NCI-H2107 treated with DMSO at 0.1 percent for 48 hours (cell line): ENCODE data around the gene SEPTIN11.
A peak's percentile ranks its signal among the peaks of the same experiment; 100 is the strongest.

Source experiments
- DNase-seq: peaks from one replicate; lab custom pipeline; 2025; ENCODE audit not compliant: unreplicated experiment; lab: John Stamatoyannopoulos, UW

SEPTIN11 gene

GRCh38 chr4:76979236-76979635 lies 29.7 kb downstream of the SEPTIN11 start:
- no peak for DNase-seq

GRCh38 chr4:76980261-76980660 lies 30.7 kb downstream of the SEPTIN11 start:
- no peak for DNase-seq

- no peak for DNase-seq
Observed at GRCh38 chr4:76981644-76982043, 32.1 kb downstream of the SEPTIN11 start.

- no peak for DNase-seq
Observed at GRCh38 chr4:76982638-76983584, 33.4 kb downstream of the SEPTIN11 start.

- no peak for DNase-seq
Observed at GRCh38 chr4:76984127-76984526, 34.6 kb downstream of the SEPTIN11 start.

GRCh38 chr4:76984788-76985211 lies 35.2 kb downstream of the SEPTIN11 start:
- DNase-seq = no peak

- DNase-seq = no peak
Observed at GRCh38 chr4:76987153-76987591, 37.6 kb downstream of the SEPTIN11 start.

GRCh38 chr4:76987685-76988084 lies 38.1 kb downstream of the SEPTIN11 start:
- no peak for DNase-seq

- no peak for DNase-seq
Observed at GRCh38 chr4:76989391-76990061, 40.0 kb downstream of the SEPTIN11 start.

GRCh38 chr4:76990288-76991080 lies 40.9 kb downstream of the SEPTIN11 start:
- DNase-seq = no peak

- DNase-seq = no peak
Observed at GRCh38 chr4:76991161-76991660, 41.7 kb downstream of the SEPTIN11 start.

- peak; percentile 62 for DNase-seq
Observed at GRCh38 chr4:76993787-76994641, 44.5 kb downstream of the SEPTIN11 start.

GRCh38 chr4:76995776-76996175 lies 46.2 kb downstream of the SEPTIN11 start:
- DNase-seq = no peak

- peak; percentile 80 for DNase-seq
Observed at GRCh38 chr4:76996445-76996844, 46.9 kb downstream of the SEPTIN11 start.

- no peak for DNase-seq
Observed at GRCh38 chr4:76997077-76997476, 47.5 kb downstream of the SEPTIN11 start.

- no peak for DNase-seq
Observed at GRCh38 chr4:76997532-76997931, 48.0 kb downstream of the SEPTIN11 start.

GRCh38 chr4:76998251-76998901 lies 48.8 kb downstream of the SEPTIN11 start:
- DNase-seq = no peak
